ENCODE results near the gene ZZZ3.
"Not testable (repeated sequence)": the region's sequence is repeated elsewhere in the genome, so short reads cannot be mapped to it uniquely, and the experiment has no call there.

The ZZZ3 gene

GRCh38 chr1:77682460-77683159 lies at the start of gene ZZZ3:
Gene ZZZ3, minus strand, starts transcription at chr1:77682658. Its CDS starts 49,304 bp downstream, at chr1:77633354.
- peak; percentile 89 for DNase-seq

- no peak for DNase-seq
Observed at GRCh38 chr1:77732090-77732489, 49.6 kb upstream of the ZZZ3 start.

DNA sequence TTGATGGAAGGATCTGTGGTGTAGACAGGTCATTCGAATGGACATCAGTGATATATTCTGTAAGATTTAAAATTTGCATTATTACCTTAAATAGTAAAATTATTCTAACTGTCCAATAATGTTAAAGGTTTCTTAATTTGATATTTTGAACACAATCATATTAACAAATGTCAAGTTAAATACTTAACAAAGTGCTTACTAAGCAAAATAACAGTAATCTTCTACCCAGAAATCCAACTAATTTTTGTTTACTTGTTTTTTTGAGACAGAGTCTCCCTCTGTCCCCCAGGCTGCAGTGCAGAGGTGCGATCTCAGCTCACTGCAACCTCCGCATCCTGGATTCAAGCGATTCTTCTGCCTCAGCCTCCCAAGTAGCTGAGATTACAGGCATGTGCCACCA lies 43.2 kb upstream of the ZZZ3 start:
- no peak for DNase-seq

DNA sequence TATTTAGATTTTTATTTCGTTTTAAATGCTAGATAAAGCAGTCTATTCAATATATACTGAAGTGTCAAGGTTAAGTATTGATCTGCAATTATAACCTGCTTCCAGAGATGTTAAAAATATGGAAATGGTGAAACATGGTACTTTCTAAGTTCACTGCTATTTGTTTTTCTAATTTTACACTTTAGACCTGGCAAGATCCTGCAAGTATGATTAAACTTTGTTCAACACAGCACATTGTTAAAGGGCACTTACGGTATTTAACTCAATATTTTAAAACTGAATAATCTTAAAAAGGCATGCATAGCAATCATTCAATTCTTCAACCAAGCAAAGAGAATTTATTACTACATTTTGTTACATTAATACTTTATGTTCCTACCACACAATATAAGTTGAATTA lies 35.7 kb upstream of the ZZZ3 start:
- no peak for DNase-seq

DNA sequence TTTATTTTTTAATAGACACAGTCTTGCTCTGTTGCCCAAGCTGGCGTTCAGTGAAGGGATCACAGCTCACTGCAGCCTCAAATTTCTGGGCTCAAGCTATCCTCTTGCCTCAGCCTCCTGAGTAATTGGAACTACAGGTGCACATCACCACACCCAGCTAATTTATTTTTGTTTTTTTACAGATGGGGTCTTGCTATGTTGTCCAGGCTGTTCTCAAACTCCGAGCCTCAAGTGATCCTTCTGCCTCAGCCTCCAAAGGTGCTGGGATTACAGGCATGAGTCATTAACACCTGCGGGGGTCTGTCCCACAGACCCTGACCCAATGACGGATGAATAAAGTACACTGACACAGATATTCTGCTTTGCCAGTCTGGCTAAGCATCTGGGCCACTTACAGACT lies 33.6 kb upstream of the ZZZ3 start:
- DNase-seq, result no peak

GRCh38 chr1:77709727-77710126 lies 27.3 kb upstream of the ZZZ3 start:
- no peak for DNase-seq

GRCh38 chr1:77706321-77706720 lies 23.9 kb upstream of the ZZZ3 start:
- no peak for DNase-seq

DNA sequence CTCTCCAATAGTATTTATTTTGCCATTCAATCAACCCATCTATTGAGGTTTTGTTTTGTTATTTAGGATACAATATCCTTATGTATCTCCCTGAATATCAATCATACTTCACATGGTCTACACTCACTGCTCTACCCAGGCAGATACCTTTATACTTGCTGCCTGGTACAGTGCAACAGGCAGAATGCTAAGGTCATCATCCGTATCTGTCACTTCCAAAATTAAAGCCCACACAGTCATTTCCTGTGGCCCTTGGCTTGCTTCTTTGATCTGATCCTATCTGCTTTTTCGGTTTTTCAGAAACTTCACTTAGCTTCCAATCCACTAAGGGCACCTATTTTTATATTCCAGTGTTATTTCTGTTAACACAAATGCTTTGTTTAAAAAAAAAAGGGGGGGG lies 22.3 kb upstream of the ZZZ3 start:
- DNase-seq, result no peak

DNA sequence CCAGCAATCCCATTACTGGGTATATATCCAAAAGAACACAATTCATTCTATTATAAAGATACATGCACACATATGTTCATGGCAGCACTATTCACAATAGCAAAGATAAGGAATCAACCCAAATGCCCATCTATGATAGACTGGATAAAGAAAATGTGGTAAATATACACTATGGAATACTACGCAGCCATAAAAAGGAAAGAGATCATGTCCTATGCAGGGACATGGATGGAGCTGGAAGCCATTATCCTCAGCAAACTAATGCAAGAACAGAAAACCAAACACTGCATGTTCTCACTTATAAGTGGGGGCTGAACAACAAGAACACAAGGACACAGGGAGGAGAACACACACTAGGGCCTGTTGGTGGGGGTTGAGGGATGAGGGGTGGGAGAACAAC lies 17.2 kb upstream of the ZZZ3 start:
- not testable (repeated sequence) for DNase-seq

- DNase-seq, result no peak
Observed at GRCh38 chr1:77697441-77697840, 15.0 kb upstream of the ZZZ3 start.

DNA sequence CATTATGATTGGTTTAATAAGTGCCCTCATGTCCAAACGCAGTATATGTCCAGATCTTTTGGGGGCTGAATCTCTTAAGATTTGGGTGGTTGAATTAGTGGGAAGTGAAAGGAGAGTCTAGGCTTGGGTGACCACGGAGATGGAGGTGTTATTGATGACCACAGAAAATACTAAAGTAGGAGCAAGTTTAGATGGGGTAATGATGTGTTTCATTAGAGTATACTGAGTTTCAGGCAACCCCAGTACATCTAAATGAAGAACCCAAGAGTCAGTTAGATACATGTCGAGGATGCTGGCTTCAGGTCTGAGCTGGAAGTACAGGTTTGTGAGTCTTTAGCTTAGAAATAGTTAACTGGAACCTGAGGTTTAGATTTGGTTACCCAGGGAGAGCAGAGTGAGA lies 6.5 kb upstream of the ZZZ3 start:
- DNase-seq, result no peak

DNA sequence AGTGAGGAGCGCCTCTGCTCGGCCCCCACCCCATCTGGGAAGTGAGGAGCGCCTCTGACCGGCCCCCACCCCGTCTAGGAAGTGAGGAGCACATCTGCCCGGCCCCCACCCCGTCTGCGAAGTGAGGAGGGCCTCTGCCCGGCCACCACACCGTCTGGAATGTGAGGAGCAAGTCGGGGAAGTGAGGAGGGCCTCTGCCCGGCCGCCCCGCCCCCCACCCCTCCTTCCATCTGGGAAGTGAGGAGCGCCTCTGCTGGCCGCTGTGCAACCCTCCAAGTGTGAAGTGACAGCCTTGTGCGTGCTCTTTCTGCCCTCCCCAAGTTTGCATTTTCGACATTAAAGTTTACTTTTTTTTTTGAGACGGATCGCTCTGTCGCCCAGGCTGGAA lies 5.1 kb upstream of the ZZZ3 start:
- no peak for DNase-seq

GRCh38 chr1:77686796-77687518 lies 4.5 kb upstream of the ZZZ3 start:
- DNase-seq, result no peak

GRCh38 chr1:77683160-77684148 lies 996 bp upstream of the ZZZ3 start:
- DNase-seq, result peak; percentile 68

- no peak for DNase-seq
Observed at GRCh38 chr1:77680173-77680572, 2.3 kb downstream of the ZZZ3 start.

DNA sequence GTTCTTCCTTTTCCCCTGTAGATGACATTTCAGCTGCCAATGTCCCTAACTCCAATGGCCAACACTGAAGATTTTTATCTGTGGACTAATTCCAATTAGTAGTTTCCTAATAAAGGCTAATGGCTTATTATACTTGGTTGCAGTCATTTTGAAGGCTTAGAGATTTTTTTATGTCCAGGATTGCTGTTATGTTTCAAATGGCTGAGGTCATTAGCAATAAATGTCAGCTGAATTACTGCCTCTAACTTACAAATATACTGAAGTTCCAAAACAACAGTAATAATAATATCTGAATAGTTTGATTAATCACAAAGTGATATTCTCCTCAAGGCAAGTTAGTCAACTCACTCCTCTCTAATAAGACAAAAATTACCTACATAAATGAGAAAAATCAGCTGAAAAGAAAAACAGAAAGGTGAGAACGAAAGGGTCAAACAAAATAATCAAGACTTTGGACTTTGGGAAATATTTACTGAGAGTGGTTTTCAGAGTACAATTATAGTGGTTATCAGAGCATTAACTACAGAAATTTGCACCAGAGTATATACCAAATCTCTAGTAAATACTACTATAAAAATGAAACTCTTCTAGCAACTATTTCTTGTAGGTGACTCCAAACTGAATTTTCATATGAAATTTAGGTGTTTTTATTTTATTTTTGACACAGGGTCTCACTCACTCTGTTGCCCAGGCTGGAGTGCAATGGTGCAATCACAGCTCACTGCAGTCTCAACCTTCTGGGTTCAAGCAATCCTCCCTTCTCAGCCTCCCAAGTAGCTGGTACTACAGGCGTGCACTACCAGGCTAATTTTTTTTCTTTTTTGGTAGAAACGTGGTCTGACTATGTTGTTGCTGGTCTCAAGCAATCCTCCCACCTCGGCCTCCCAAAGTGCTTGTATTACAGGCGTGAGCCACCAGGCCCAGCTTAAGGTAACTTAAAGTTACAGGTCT lies 3.5 kb downstream of the ZZZ3 start:
- no peak for DNase-seq

DNA sequence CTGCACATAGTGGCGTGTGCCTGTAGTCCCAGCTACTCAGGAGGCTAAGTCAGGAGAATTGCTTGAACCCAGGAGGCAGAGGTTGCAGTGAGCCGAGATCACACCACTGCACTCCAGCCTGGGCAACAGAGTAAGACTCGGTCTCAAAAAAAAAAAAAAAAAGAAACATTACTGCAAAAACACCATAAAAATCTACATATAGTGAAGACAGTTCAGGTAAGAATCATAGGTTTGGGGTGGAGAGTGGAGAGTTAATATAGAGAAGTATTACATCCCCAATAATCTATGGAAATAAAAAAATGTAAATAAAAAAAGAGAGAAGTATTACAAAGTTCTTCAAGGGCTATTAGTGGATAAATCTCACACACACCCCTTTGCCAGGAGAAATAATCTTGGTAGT lies 7.7 kb downstream of the ZZZ3 start:
- DNase-seq, result not testable (repeated sequence)

DNA sequence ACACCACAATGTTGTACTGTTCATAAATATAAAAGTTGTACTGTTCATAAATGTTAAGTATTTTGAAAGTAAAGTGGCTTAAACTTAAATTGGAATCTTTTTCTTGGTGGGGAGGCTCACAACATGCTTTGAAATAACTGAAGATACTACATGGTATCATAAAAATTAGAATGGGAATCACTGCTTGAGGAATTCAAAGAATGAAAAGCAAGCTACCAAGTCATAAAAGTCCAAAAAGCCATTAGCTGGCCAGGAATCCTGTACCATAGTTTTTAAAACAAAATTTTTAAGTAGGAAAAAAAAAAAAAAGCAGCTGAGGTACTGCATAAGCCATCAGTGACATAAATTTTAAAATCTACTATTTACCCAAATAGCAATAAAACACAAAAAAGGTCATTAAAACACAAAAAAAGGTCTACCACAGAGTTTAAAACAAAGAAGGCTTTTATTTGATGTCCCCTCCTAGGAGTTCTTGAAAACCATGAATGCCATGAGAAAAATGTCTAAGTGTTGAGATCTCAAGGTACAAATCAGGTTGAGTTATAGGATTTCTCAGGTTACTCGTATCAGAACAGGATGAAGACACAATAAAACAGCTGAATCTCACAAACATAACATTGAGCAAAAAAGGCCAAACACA lies 8.6 kb downstream of the ZZZ3 start:
- no peak for DNase-seq

- DNase-seq, result no peak
Observed at GRCh38 chr1:77673030-77673429, 9.4 kb downstream of the ZZZ3 start.

DNA sequence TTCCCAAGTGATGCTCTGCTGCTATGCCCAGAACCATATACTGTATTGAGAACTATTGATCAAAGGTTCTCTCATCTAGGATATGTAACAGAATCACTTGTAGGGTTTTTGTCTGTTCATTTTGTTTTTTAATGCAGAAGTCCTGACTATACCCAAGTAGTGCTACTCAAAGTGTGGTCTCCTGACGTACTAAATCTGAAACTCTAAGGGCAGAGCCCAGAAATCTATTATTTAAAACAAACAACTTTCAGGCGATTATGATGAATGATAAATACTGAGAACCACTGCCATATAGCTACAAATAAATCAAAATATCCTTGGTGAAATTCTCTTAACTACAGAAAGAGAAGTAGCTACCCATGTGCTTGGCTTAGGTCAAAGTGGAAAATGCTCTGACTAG lies 10.1 kb downstream of the ZZZ3 start:
- DNase-seq, result no peak

- DNase-seq, result no peak
Observed at GRCh38 chr1:77671836-77672235, 10.6 kb downstream of the ZZZ3 start.

DNA sequence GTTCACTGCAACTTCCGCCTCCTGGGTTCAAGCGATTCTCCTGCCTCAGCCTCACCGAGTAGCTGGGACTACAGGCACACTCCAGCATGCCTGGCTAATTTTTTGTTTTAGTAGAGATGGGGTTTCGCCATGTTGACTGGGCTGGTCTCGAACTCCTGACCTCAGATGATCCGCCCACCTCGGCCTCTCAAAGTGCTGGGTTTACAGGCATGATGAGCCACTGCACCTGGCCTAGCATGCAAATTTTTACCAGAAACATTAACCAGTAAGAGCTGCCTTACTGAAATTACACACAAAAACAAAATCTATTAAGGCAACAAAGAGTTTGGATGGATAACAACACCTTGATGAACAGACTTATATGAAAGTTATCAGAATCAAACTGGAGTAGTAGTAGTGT lies 12.1 kb downstream of the ZZZ3 start:
- DNase-seq, result no peak

Data from DMS79 (cell line).